LoVo (cell line): ENCODE results near the gene CCL24.
"Not testable (repeated sequence)": the region's sequence is repeated elsewhere in the genome, so short reads cannot be mapped to it uniquely, and the experiment has no call there.

ENCODE experiments used
- DNase-seq: peaks from one replicate; pipeline ENCODE4 v3.0.0-alpha.2; 2016; ENCODE audit warnings: low spot score

Gene CCL24

DNA sequence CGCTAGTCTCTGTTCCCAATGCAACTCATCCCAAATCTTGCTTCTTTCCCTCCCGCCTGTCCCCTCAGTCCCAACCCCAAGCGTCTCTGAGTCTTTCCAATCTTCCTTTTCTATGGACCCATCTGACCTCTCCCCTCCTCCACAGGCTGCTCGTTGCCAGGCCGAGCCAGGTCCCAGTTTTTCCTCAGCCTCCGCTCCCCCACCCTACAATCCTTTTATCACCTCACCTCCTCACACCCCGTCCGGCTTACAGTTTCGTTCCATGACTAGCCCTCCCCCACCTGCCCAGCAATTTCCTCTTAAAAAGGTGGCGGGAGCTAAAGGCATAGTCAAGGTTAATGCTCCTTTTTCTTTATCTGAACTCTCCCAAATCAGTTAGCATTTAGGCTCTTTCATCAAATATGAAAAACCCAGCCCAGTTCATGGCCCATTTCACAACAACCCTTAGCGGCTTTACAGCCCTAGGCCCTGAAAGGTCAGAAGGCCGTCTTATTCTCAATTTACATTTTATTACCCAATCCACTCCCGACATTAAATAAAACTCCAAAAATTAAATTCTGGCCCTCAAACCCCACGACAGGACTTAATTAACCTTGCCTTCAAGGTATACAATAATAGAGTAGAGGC lies 32.8 kb downstream of the CCL24 start:
- DNase-seq, result not testable (repeated sequence)

DNA sequence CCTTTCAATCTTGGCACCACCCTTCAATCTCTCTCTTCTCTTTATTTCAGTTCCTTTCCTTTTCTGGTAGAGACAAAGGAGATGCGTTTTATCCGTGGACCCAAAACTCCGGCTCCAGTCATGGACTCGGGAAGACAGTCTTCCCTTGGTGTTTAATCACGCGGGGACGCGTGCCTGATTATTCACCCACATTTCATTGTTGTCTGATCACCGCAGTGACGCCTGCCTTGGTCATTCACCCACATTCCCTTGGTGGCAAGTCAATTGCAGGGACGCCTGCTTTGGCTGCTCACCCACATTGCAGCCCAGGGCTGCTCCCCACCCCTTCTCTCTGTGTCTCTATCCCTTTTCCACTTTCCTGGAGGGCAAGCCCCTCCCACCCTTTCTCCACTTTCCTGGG lies 34.1 kb downstream of the CCL24 start:
- DNase-seq, result not testable (repeated sequence)

DNA sequence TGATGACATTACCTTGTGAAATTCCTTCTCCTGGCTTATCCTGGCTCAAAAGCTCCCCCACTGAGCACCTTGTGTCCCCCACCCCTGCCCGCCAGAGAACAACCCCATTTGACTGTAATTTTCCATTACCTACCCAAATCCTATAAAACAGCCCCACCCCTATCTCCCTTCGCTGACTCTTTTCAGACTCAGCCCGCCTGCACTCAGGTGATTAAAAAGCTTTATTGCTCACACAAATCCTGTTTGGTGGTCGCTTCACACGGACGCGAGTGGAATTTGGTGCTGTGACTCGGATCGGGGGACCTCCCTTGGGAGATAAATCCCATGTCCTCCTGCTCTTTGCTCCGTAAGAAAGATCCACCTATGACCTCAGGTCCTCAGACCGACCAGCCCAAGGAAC lies 34.6 kb downstream of the CCL24 start:
- DNase-seq, result not testable (repeated sequence)

DNA sequence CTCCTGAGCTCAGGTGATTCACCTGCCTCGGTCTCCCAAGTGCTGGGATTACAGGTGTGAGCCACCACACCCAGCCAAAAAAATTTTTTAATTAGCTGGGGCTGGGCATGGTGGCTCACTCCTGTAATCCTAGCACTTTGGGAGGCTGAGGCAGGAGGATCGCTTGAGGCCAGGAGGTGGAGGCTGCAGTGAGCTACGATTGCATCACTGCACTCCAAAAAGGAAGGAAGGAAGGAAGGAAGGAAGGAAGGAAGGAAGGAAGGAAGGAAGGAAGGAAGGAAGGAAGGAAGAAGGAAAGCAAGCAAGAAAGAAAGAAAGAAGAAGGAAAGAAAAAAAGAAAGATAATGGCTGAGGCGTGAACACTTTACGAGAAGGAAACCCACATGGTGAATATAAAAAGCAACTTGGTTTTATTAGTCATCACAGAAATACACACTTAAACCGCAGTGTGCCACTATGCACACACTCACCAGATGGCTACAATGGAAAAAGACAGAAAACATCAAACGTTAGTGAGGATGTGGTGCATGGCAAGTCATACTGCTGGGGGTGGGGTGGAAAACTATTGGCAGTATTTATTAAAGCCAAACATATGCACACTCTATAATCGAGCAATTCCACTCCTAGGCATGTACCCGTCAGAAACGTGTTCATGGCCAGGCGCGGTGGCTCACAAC lies 37.2 kb downstream of the CCL24 start:
- DNase-seq, result peak; percentile 53

DNA sequence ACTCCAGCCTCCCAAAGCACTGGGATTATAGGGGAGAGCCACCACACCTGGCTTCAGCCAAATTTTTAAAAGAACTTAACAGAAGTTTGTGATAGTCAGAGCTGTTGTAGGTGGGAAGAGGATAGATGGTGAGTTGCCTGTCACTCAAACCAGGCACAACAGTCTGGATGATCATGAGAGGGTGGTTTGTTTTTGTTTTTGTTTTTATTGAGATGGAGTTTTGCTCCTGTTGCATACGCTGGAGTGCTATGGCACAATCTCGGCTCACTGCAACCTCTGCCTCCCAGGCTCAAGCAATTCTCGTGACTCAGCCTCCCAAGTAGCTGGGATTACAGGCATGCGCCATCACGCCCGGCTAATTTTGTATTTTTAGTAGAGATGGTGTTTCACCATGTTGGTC lies 39.6 kb downstream of the CCL24 start:
- DNase-seq, result not testable (repeated sequence)

DNA sequence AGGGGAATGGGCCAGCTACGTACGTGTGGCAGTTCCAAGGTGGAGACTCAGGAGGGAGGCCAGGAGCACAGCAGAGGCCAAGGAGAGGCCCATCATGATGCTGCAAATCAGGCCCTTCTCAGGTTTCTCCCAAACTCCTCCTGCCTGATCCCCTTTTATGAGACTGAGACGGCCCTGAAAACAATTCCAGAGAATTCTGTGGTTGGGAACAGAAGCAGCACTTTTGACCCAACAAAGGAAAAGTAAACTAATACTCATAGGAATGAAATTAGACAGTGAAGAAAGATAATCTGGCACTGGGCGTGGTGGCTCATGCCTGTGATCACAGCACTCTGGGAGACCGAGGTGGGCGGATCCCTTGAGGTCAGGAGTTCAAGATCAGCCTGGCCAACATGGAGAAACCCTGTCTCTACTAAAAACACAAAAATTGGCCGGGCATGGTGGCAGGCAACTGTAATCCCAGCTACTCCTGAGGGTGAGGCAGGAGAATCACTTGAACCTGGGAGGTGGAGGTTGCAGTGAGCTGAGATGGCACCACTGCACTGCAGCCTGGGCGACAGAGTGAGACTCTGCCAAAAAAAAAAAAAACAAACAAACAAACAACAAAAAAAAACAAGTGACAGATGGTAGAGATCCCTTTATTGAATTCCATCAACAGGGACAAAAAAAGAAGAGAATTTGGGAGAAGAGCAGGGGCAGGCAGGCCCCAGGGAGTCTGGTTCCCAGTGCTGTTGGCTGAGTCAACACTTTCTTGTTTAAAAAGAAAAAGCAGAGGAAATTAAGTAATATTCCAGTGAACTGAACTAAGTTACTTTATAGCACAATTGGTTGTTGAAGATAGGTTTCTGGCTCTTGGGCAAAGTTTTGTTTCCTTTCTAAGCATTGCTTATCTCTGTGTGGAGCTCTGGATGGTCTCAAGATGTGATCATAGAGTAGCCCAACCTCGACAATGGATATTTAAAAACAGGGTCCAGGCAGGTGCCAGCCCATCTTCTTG lies 41.2 kb downstream of the CCL24 start, which contains the start of gene CCL26:
Gene CCL26, minus strand, starts transcription at position 131 of the 997 bp plus-strand sequence. Its CDS starts 35 bp downstream, at position 96.
- DNase-seq, result peak; percentile 78

DNA sequence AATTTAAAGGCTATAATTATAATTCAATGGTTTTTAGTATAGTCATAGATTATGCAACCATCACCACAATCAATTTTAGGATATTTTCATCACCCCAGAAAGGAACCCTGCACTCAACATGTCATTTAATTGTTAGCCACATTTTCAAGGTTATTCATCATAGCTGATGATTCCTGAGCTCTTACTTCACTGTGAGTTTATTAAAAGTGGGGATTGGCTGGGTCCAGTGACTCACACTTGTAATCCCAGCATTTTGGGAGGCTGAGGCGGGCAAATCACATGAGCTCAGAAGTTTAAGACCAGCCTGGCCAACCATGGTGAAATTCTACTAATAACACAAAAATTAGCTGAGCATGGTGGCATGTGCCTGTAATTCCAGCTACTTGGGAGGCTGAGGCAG lies 42.4 kb downstream of the CCL24 start:
- no peak for DNase-seq

DNA sequence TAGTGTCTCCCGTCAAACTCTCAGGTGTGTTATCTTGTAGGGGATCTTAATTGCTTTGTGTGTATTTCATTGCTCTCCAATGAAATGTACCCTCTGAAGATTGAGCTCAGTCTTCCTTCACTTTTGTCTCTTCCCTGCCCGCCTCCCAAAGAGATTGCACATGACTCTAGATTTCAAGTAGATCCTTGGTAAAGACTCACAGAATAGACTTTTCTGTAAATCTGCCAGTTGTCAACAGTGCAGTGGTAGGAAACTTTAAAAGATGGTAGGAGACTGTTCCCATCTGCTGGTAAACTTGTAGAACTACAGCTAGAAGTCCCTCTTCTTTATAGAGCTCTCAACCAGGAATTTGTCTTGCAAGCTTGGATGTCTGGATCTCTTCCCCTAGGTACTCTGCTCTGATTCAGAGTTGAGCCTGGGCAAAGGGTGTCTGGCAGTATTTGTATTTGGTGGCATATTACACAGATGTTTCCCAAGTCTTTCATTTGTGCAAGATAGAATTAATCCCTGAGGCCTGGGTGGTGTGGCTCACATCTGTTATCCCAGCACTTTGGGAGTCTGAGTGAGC lies 51.2 kb downstream of the CCL24 start:
- peak; percentile 82 for DNase-seq

DNA sequence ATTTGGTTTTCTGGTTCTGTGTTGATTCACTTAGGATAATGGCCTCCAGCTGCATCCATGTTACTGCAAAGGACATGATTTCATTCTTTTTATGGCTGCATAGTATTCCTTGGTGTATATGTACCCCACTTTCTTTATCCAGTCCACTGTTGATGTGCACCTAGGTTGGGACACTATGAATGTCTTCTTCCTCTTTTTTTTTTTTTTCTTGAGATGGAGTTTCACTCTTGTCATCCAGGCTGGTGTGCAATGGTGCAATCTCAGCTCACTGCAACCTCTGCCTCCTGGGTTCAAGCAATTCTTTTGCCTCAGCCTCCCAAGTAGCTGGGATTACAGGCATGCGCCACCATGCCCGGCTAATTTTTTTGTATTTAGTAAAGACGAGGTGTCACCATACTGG lies 51.8 kb downstream of the CCL24 start:
- DNase-seq, result not testable (repeated sequence)
